ENCODE measurements around the gene SLC1A2.

GRCh38 chr11:35466058-35466457 lies 46.7 kb upstream of the SLC1A2 start:
- TF ChIP-seq, protein P1, sequence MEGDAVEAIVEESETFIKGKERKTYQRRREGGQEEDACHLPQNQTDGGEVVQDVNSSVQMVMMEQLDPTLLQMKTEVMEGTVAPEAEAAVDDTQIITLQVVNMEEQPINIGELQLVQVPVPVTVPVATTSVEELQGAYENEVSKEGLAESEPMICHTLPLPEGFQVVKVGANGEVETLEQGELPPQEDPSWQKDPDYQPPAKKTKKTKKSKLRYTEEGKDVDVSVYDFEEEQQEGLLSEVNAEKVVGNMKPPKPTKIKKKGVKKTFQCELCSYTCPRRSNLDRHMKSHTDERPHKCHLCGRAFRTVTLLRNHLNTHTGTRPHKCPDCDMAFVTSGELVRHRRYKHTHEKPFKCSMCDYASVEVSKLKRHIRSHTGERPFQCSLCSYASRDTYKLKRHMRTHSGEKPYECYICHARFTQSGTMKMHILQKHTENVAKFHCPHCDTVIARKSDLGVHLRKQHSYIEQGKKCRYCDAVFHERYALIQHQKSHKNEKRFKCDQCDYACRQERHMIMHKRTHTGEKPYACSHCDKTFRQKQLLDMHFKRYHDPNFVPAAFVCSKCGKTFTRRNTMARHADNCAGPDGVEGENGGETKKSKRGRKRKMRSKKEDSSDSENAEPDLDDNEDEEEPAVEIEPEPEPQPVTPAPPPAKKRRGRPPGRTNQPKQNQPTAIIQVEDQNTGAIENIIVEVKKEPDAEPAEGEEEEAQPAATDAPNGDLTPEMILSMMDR (IDR thresholded peaks at IDR 0.05) = no peak
- no peak for TF ChIP-seq POLR2A (IDR thresholded peaks at IDR 0.05)

Measured in heart left ventricle (tissue), 13 donors.